Measurements from ENCODE around the gene IPO5.

IPO5 gene

GRCh38 chr13:98065468-98065867 lies 112.0 kb downstream of the IPO5 start:
- H3K27me3 ChIP-seq (ENCODE audit: low read depth, low read length), result no peaks in the 10 kb centered on the region

GRCh38 chr13:98066636-98067035 lies 113.2 kb downstream of the IPO5 start:
- no peak overlapping the region for H3K4me3 ChIP-seq (ENCODE audit: low read depth in 1 of 2, low read length in 2 of 2)
- no peaks in the 10 kb centered on the region for H3K36me3 ChIP-seq (ENCODE audit: control insufficient read depth in 1 of 2, insufficient read depth in 2 of 2, low read length in 2 of 2)
- no peaks in the 10 kb centered on the region for H3K9me3 ChIP-seq (ENCODE audit: control insufficient read depth in 1 of 2, low read length in 2 of 2)
- H3K27me3 ChIP-seq (ENCODE audit: low read depth, low read length), result no peaks in the 10 kb centered on the region
- H3K4me1 ChIP-seq (ENCODE audit: control insufficient read depth in 1 of 2, insufficient read depth in 2 of 2, low read length in 2 of 2), result no peaks in the 10 kb centered on the region
- no peak overlapping the region for H3K27ac ChIP-seq (ENCODE audit: low read length)

More at GRCh38 chr13:98065468-98065867, 112.0 kb downstream of the IPO5 start:
- H3K27ac ChIP-seq (ENCODE audit: low read length), result no peak overlapping the region
- H3K4me1 ChIP-seq (ENCODE audit: control insufficient read depth in 1 of 2, insufficient read depth in 2 of 2, low read length in 2 of 2), result no peaks in the 10 kb centered on the region
- no peak overlapping the region for H3K4me3 ChIP-seq (ENCODE audit: low read depth in 1 of 2, low read length in 2 of 2)
- no peaks in the 10 kb centered on the region for H3K9me3 ChIP-seq (ENCODE audit: control insufficient read depth in 1 of 2, low read length in 2 of 2)
- no peaks in the 10 kb centered on the region for H3K36me3 ChIP-seq (ENCODE audit: control insufficient read depth in 1 of 2, insufficient read depth in 2 of 2, low read length in 2 of 2)

GRCh38 chr13:98068521-98068920 lies 115.0 kb downstream of the IPO5 start:
- H3K4me1 ChIP-seq (ENCODE audit: control insufficient read depth in 1 of 2, insufficient read depth in 2 of 2, low read length in 2 of 2), result no peaks in the 10 kb centered on the region
- H3K36me3 ChIP-seq (ENCODE audit: control insufficient read depth in 1 of 2, insufficient read depth in 2 of 2, low read length in 2 of 2), result no peaks in the 10 kb centered on the region
- no peak overlapping the region for H3K4me3 ChIP-seq (ENCODE audit: low read depth in 1 of 2, low read length in 2 of 2)
- no peaks in the 10 kb centered on the region for H3K9me3 ChIP-seq (ENCODE audit: control insufficient read depth in 1 of 2, low read length in 2 of 2)
- no peaks in the 10 kb centered on the region for H3K27me3 ChIP-seq (ENCODE audit: low read depth, low read length)
- no peak overlapping the region for H3K27ac ChIP-seq (ENCODE audit: low read length)

GRCh38 chr13:98069985-98070384 lies 116.5 kb downstream of the IPO5 start:
- no peak overlapping the region for H3K4me3 ChIP-seq (ENCODE audit: low read depth in 1 of 2, low read length in 2 of 2)
- H3K27me3 ChIP-seq (ENCODE audit: low read depth, low read length), result no peaks in the 10 kb centered on the region
- no peaks in the 10 kb centered on the region for H3K4me1 ChIP-seq (ENCODE audit: control insufficient read depth in 1 of 2, insufficient read depth in 2 of 2, low read length in 2 of 2)
- H3K9me3 ChIP-seq (ENCODE audit: control insufficient read depth in 1 of 2, low read length in 2 of 2), result no peaks in the 10 kb centered on the region
- H3K27ac ChIP-seq (ENCODE audit: low read length), result no peak overlapping the region
- no peaks in the 10 kb centered on the region for H3K36me3 ChIP-seq (ENCODE audit: control insufficient read depth in 1 of 2, insufficient read depth in 2 of 2, low read length in 2 of 2)

GRCh38 chr13:98071316-98071715 lies 117.8 kb downstream of the IPO5 start:
- Histone ChIP-seq H3K4me1 (ENCODE audit: control insufficient read depth in 1 of 2, insufficient read depth in 2 of 2, low read length in 2 of 2) (no peaks in the 10 kb centered on the region), H3K4me3 (ENCODE audit: low read depth in 1 of 2, low read length in 2 of 2) (no peak overlapping the region), H3K27me3 (ENCODE audit: low read depth, low read length) (no peaks in the 10 kb centered on the region), H3K9me3 (ENCODE audit: control insufficient read depth in 1 of 2, low read length in 2 of 2) (no peaks in the 10 kb centered on the region), H3K27ac (ENCODE audit: low read length) (no peak overlapping the region), H3K36me3 (ENCODE audit: control insufficient read depth in 1 of 2, insufficient read depth in 2 of 2, low read length in 2 of 2) (no peaks in the 10 kb centered on the region)

DNA sequence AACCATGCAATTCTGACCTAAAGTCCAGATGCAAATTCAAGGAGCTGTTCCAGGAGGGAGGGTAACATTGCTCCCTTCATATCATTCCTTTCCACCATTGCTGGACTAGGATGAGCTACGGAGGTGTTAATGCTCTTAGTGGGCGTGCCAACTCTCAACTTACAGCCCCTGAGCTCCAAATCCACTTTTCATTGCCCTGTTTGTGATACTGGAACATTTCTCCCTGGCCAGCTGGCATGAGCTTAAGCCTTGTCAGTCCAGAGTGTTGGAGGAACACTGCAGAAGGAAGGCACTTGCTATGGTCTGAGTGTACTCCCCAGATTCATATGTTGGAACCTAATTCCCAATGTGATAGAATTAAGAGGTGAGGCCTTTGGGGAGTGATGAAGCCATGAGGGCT lies 119.0 kb downstream of the IPO5 start:
- no peak overlapping the region for H3K27ac ChIP-seq (ENCODE audit: low read length)
- H3K4me1 ChIP-seq (ENCODE audit: control insufficient read depth in 1 of 2, insufficient read depth in 2 of 2, low read length in 2 of 2), result no peaks in the 10 kb centered on the region
- no peak overlapping the region for H3K4me3 ChIP-seq (ENCODE audit: low read depth in 1 of 2, low read length in 2 of 2)
- no peaks in the 10 kb centered on the region for H3K36me3 ChIP-seq (ENCODE audit: control insufficient read depth in 1 of 2, insufficient read depth in 2 of 2, low read length in 2 of 2)
- no peaks in the 10 kb centered on the region for H3K27me3 ChIP-seq (ENCODE audit: low read depth, low read length)
- H3K9me3 ChIP-seq (ENCODE audit: control insufficient read depth in 1 of 2, low read length in 2 of 2), result no peaks in the 10 kb centered on the region
